ENCODE measurements around the gene KRT8. TPM values are rescaled to one million over a fixed set of nuclear protein-coding genes. Genes with fewer than 3 reads are reported as not detected.
A peak's percentile ranks its signal among the peaks of the same experiment; 100 is the strongest.
"Not testable (repeated sequence)": the region's sequence is repeated elsewhere in the genome, so short reads cannot be mapped to it uniquely, and the experiment has no call there.

Gene KRT8
- total and polyA plus RNA-seq, 8 donors = 317 to 789 (median 586) TPM

GRCh38 chr12:52884526-52885293, 20.2 kb downstream of the KRT8 start:
- Histone ChIP-seq H3K4me1 (peaks cover 0 to 4% (median 0%) of the 10 kb centered on the region in 3 donors), H3K36me3 (no peaks in the 10 kb centered on the region), H3K9me3 (no peaks in the 10 kb centered on the region), H3K27me3 (no peaks in the 10 kb centered on the region), H3K4me3 (no peak overlapping the region), H3K27ac (peak overlapping the region; percentile 51 to 70 (median 61))
- WGBS, 2 donors = 17 to 18% methylated on average over 13 of the region's 13 CpGs
- peak; percentile 92 to 97 (median 94) for TF ChIP-seq CTCF (IDR thresholded peaks at IDR 0.05)
- ATAC-seq (peak; percentile 84 to 91 (median 90)), FAIRE-seq (no peak), DNase-seq (peak; percentile 76 to 96 (median 88))
- intact Hi-C loops (cut with DNase I) = loop anchor here in 1 of 3 donors (5.0 kb wide), 2 partner anchors 93 to 727 kb away; no protein-coding TSS in a partner anchor

GRCh38 chr12:52880499-52880898, 24.4 kb downstream of the KRT8 start:
- FAIRE-seq, H3K4me3 ChIP-seq: not testable (repeated sequence)
- peak in 1 of 6 donors; percentile 47 for DNase-seq

GRCh38 chr12:52879394-52880351, 25.2 kb downstream of the KRT8 start:
- FAIRE-seq (no peak), DNase-seq (peak; percentile 76 to 91 (median 86)), ATAC-seq (peak; percentile 83 to 92 (median 88))
- Histone ChIP-seq H3K4me1 (peaks cover 0 to 5% (median 0%) of the 10 kb centered on the region in 3 donors), H3K27me3 (no peaks in the 10 kb centered on the region), H3K27ac (peak overlapping the region in 3 of 4 donors; percentile 33 to 61 (median 54)), H3K36me3 (no peaks in the 10 kb centered on the region), H3K4me3 (peak overlapping the region in 2 of 4 donors; percentile 3 to 44), H3K9me3 (no peaks in the 10 kb centered on the region)
- 8% methylated on average over 31 to 38 of the region's 38 CpGs for WGBS, 2 donors
- peak; percentile 40 to 71 (median 55) for TF ChIP-seq CTCF (IDR thresholded peaks at IDR 0.05)
- intact Hi-C loops (cut with DNase I) = loop anchor here (5.0 to 10.0 kb wide), 3 partner anchors 295 to 722 kb away; no protein-coding TSS in a partner anchor

More at GRCh38 chr12:52880499-52880898, 24.4 kb downstream of the KRT8 start:
- intact Hi-C loops (cut with DNase I) = loop anchor here in 1 of 3 donors (5.0 kb wide), 1 partner anchor 723 kb away; no protein-coding TSS in a partner anchor
- H3K36me3 ChIP-seq, H3K27ac ChIP-seq, H3K9me3 ChIP-seq, H3K27me3 ChIP-seq, ATAC-seq, H3K4me1 ChIP-seq: not testable (repeated sequence)
- WGBS, 2 donors = 59 to 61% methylated on average over 8 of the region's 8 CpGs

- H3K4me1 ChIP-seq = peaks cover 0 to 2% (median 0%) of the 10 kb centered on the region in 3 donors
- H3K4me3 ChIP-seq = peak overlapping the region in 2 of 4 donors; percentile 3 to 44
- FAIRE-seq (no peak), ATAC-seq (no peak), DNase-seq (peak in 1 of 6 donors; percentile 55)
- H3K9me3 ChIP-seq = no peaks in the 10 kb centered on the region
- H3K36me3 ChIP-seq = no peaks in the 10 kb centered on the region
- no peak for TF ChIP-seq CTCF (IDR thresholded peaks at IDR 0.05)
- intact Hi-C loops (cut with DNase I) = loop anchor here (5.0 to 10.0 kb wide), 3 partner anchors 294 to 721 kb away; no protein-coding TSS in a partner anchor
- H3K27ac ChIP-seq = peak overlapping the region in 3 of 4 donors; percentile 33 to 61 (median 54)
- H3K27me3 ChIP-seq = no peaks in the 10 kb centered on the region
- 71 to 74% methylated on average over 17 of the region's 17 CpGs for WGBS, 2 donors
Observed at GRCh38 chr12:52878507-52879393, 26.1 kb downstream of the KRT8 start.

Measured in pancreas (tissue), 10 donors.